Smooth muscle cell (in vitro differentiated cells): ENCODE measurements around the gene RGL3. TPM values are rescaled to one million over a fixed set of nuclear protein-coding genes. Genes with fewer than 3 reads are reported as not detected.

Experiments
- DNase-seq: peaks from one replicate; lab custom pipeline; 2025; ENCODE audit not compliant: unreplicated experiment; lab: John Stamatoyannopoulos, UW
- H2AFZ ChIP-seq: fragments of 200-600 bp; sonication (generic); 2 replicates; pipeline ENCODE4 v1.6.0; 2016; ENCODE audit warnings: antibody characterized with exemption, low read depth, mild to moderate bottlenecking
- H3F3A ChIP-seq: fragments of 200-600 bp; sonication (generic); 2 replicates; pipeline ENCODE4 v1.6.0; 2017; ENCODE audit warnings: antibody characterized with exemption, low read depth
- H3K27ac ChIP-seq: fragments of 200-600 bp; sonication (generic); 2 replicates; pipeline ENCODE4 v1.5.1; 2016; ENCODE audit warnings: low read depth, mild to moderate bottlenecking
- H3K27me3 ChIP-seq: fragments of 200-600 bp; sonication (generic); 2 replicates; pipeline ENCODE4 v1.6.1; 2016; ENCODE audit warnings: low read depth, mild to moderate bottlenecking
- H3K36me3 ChIP-seq: fragments of 200-600 bp; sonication (generic); 2 replicates; pipeline ENCODE4 v1.5.1; 2016; ENCODE audit warnings: low read depth
- H3K4me1 ChIP-seq: fragments of 200-600 bp; sonication (generic); 2 replicates; pipeline ENCODE4 v1.5.1; 2016; ENCODE audit warnings: low read depth
- H3K4me2 ChIP-seq: fragments of 200-600 bp; sonication (generic); 2 replicates; pipeline ENCODE4 v1.6.0; 2016; ENCODE audit warnings: mild to moderate bottlenecking
- H3K4me3 ChIP-seq: fragments of 200-600 bp; sonication (generic); 2 replicates; pipeline ENCODE4 v1.5.1; 2016; ENCODE audit warnings: mild to moderate bottlenecking
- H3K79me2 ChIP-seq: fragments of 200-600 bp; sonication (generic); 2 replicates; pipeline ENCODE4 v1.6.0; 2016; ENCODE audit warnings: low read depth, mild to moderate bottlenecking
- H3K9ac ChIP-seq: fragments of 200-600 bp; sonication (generic); 2 replicates; pipeline ENCODE4 v1.6.0; 2016; ENCODE audit warnings: low read depth
- H3K9me3 ChIP-seq: fragments of 200-600 bp; sonication (generic); replicated peaks from 2 replicates; pipeline ENCODE4 v1.5.1; 2016; ENCODE audit warnings: low read depth
- H4K20me1 ChIP-seq: fragments of 200-600 bp; sonication (generic); 2 replicates; pipeline ENCODE4 v1.6.0; 2016; ENCODE audit warnings: low read depth
- WGBS: methylation state at CpG from one replicate; pipeline ENCODE4 v1.1.7; 2016; ENCODE audit warnings: low lambda C conversion rate; 5-methylcytosine and 5-hydroxymethylcytosine counted together
- polyA plus RNA-seq: library from polyadenylated mRNA; unstranded; fragments of >200 nt; fragmentation: Nextera tagmentation; extraction: Ambion mirVana; gene quantifications from 2 replicates; pipeline ENCODE4 v1.2.1, GENCODE V29; 2016
- total RNA-seq: library from RNA; depleted of rRNA; stranded (reverse); fragments of >200 nt; gene quantifications from 2 replicates; pipeline ENCODE4 v1.2.3, GENCODE V29; 2014
- TF ChIP-seq, protein P1 (sequence below): fragments of 200-600 bp; sonication (generic); IDR thresholded peaks from 2 replicates; pipeline ENCODE4 v1.5.1; 2017; ENCODE audit warnings: borderline replicate concordance, mild to moderate bottlenecking, antibody characterized with exemption; ENCODE audit not compliant: insufficient read depth, poor library complexity, severe bottlenecking

Gene RGL3
- total and polyA plus RNA-seq, 2 experiments from 2014 or later, result 5.5 to 6.6 TPM

DNA sequence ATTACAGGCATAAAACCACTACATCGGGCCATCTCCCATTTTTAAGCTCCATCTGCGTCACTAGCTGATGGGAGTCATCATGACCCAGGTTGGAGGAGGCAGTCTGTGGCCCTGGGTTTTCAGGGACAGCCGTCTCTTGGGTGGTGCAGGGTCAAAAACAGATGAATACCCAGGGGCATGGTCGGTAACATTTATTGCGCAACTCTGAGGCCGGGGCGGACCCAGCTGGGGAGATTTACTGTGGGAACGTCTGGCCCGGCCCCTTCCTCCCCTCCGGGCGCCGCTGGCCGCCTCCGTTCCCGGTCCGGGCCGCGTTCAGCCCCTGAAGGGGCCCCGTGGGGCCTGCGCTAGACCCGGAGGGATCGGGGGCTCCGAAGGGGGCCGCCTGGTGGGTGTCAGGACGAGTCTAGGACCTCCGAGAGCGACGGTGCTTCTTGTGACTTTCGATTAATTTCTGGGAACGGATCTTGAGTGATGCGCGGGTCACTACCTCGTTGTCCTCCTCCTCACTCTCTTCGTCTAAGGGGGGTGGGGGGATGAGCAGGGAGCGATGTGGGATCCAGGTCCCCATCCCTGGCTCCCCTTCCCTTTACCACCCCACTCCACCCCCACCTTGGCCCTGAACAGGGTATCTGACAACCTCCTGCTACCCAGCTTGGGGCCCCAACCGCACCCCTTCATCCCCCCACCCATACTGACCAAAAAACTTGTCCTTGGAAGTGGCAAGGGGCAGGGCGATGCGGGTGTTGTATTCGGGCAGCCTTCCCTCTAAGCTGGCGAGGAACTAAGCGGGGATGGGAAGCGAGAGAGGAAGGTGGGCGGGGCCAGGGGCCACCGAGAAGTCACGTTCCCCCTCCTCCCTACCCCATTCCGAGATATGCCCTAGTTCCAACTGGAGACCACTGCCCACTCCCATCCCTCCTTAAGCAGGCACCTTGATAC lies 1.6 kb upstream of the RGL3 start:
- no peaks in the 10 kb centered on the region for H3K9me3 ChIP-seq
- no peak overlapping the region for H3K9ac ChIP-seq
- peak overlapping the region; percentile 94 for H3K4me2 ChIP-seq
- no peaks in the 10 kb centered on the region for H3K36me3 ChIP-seq
- peak overlapping the region; percentile 91 for H2AFZ ChIP-seq
- no peak for DNase-seq
- peak overlapping the region; percentile 46 for H3K4me3 ChIP-seq
- WGBS, result 3% methylated on average over 33 of the region's 46 CpGs
- no peaks in the 10 kb centered on the region for H3K79me2 ChIP-seq
- H3K27ac ChIP-seq, result no peak overlapping the region
- no peaks in the 10 kb centered on the region for H4K20me1 ChIP-seq
- TF ChIP-seq, protein P1, sequence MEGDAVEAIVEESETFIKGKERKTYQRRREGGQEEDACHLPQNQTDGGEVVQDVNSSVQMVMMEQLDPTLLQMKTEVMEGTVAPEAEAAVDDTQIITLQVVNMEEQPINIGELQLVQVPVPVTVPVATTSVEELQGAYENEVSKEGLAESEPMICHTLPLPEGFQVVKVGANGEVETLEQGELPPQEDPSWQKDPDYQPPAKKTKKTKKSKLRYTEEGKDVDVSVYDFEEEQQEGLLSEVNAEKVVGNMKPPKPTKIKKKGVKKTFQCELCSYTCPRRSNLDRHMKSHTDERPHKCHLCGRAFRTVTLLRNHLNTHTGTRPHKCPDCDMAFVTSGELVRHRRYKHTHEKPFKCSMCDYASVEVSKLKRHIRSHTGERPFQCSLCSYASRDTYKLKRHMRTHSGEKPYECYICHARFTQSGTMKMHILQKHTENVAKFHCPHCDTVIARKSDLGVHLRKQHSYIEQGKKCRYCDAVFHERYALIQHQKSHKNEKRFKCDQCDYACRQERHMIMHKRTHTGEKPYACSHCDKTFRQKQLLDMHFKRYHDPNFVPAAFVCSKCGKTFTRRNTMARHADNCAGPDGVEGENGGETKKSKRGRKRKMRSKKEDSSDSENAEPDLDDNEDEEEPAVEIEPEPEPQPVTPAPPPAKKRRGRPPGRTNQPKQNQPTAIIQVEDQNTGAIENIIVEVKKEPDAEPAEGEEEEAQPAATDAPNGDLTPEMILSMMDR, result no peak
- H3K27me3 ChIP-seq, result peaks cover 9% of the 10 kb centered on the region
- peaks cover 13% of the 10 kb centered on the region for H3K4me1 ChIP-seq
- no peaks in the 10 kb centered on the region for H3F3A ChIP-seq

DNA sequence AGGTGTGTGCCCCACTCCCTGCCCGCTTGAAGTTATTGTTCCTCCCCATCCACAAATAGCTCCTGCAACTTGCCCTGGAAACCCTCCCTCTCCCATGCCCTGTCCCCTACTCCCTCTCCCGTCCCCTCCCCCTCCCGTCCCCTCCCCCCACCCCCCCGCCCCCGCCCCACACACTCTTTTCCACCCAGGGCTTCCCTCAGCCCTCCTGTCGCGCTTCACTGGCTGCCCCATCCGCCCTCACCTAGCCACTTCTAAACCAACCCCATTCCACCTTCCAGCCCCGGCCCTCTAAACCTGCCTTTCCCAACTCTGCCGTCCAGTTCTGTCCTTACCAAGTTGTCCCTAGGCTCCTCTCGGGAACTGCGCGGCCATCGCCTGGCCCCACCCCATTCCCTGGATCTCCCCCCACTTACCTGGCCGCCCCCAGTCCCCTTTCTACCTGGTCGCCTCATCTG lies 993 bp downstream of the RGL3 start:
- Histone ChIP-seq H4K20me1 (no peaks in the 10 kb centered on the region), H3K9ac (peak overlapping the region; percentile 35), H3K27me3 (peaks cover 9% of the 10 kb centered on the region), H2AFZ (peak overlapping the region; percentile 81), H3K27ac (no peak overlapping the region), H3K79me2 (no peaks in the 10 kb centered on the region), H3K4me3 (peak overlapping the region; percentile 60), H3K36me3 (no peaks in the 10 kb centered on the region), H3K4me2 (peak overlapping the region; percentile 89), H3K4me1 (peaks cover 13% of the 10 kb centered on the region), H3F3A (no peaks in the 10 kb centered on the region), H3K9me3 (no peaks in the 10 kb centered on the region)
- TF ChIP-seq, protein P1, result no peak
- 11% methylated on average over 3 of the region's 16 CpGs for WGBS
- DNase-seq, result no peak

DNA sequence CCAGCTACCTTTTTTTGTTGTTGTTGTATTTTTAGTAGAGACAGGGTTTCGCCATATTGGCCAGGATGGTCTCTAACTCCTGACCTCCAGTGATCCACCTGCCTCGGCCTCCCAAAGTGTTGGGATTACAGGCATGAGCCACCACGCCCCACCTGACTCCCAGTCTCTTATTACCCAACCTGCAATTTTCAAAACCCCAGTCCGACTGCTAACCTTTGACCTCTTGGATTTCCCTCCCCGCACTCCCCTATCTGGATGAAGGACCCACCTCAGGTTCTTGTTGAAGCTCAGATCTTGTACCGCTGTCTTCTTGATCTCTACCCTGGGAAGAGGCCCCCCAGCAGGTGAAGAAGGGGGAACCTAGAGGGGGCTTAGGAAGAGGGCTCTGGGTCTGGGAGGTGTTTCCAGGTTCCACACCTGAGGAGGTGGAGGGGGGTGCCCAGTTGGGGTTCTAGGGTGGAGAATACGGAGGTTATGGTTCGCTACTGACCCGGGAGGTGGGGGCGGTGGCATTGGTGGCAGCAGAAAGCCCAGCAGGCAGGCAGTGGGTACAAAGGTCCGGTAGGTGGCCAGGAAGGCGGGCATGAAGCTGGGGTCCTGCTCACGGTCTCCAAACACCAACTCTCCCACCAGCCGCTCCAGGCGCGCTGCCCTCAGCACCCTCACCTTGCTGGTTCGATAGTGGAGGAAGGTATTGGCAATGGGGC lies 2.6 kb downstream of the RGL3 start:
- no peak overlapping the region for H2AFZ ChIP-seq
- no peaks in the 10 kb centered on the region for H3F3A ChIP-seq
- no peaks in the 10 kb centered on the region for H4K20me1 ChIP-seq
- no peak for DNase-seq
- H3K9ac ChIP-seq, result no peak overlapping the region
- TF ChIP-seq, protein P1, result no peak
- peaks cover 13% of the 10 kb centered on the region for H3K4me1 ChIP-seq
- no peaks in the 10 kb centered on the region for H3K36me3 ChIP-seq
- H3K79me2 ChIP-seq, result no peaks in the 10 kb centered on the region
- H3K27ac ChIP-seq, result no peak overlapping the region
- WGBS, result 96% methylated on average over 17 of the region's 17 CpGs
- no peak overlapping the region for H3K4me3 ChIP-seq
- peaks cover 9% of the 10 kb centered on the region for H3K27me3 ChIP-seq
- no peak overlapping the region for H3K4me2 ChIP-seq
- H3K9me3 ChIP-seq, result no peaks in the 10 kb centered on the region
